GM13977 (cell line): ENCODE measurements around the gene RTL1.

Source experiments
- DNase-seq: peaks from one replicate; pipeline ENCODE4 v3.0.0; 2012; ENCODE audit warnings: low spot score
- CTCF ChIP-seq: IDR thresholded peaks from 2 replicates; pipeline ENCODE4 v1.5.1; 2012; ENCODE audit warnings: mild to moderate bottlenecking, control low read depth; ENCODE audit not compliant: insufficient read depth; ENCODE audit errors: extremely low read depth, missing control alignments
- in situ Hi-C: fragments of 300-500 bp; cut with MboI; formaldehyde crosslinking; loops from one replicate; pipeline ENCODE4 v1.12.0; 2022; ENCODE audit warnings: low sequenced_read_pairs, low pct_unique_long_range_greater_than_20kb, mixed read lengths, inconsistent platforms; ENCODE audit not compliant: unreplicated experiment

RTL1 gene

GRCh38 chr14:100872259-100873095 is 31.0 kb downstream of the RTL1 start:
- TF ChIP-seq CTCF: no peak
- in situ Hi-C loops: loop anchor here (25.0 kb wide), 1 partner anchor 765 kb away; no protein-coding TSS in a partner anchor
- no peak for DNase-seq

- in situ Hi-C loops: loop anchor here (25.0 kb wide), 1 partner anchor 766 kb away; no protein-coding TSS in a partner anchor
- no peak for DNase-seq
Measured at GRCh38 chr14:100871234-100872186, 32.0 kb downstream of the RTL1 start.

GRCh38 chr14:100868621-100869370 is 34.7 kb downstream of the RTL1 start:
- TF ChIP-seq CTCF: no peak
- DNase-seq: no peak
- in situ Hi-C loops: loop anchor here (25.0 kb wide), 1 partner anchor 769 kb away; no protein-coding TSS in a partner anchor

More at GRCh38 chr14:100871234-100872186, 32.0 kb downstream of the RTL1 start:
- TF ChIP-seq CTCF: no peak

GRCh38 chr14:100867631-100868315 is 35.7 kb downstream of the RTL1 start:
- in situ Hi-C loops: loop anchor here (25.0 kb wide), 1 partner anchor 770 kb away; no protein-coding TSS in a partner anchor
- TF ChIP-seq CTCF: no peak
- no peak for DNase-seq

GRCh38 chr14:100866666-100867630 is 36.6 kb downstream of the RTL1 start:
- no peak for DNase-seq
- TF ChIP-seq CTCF: no peak
- in situ Hi-C loops: loop anchor here (25.0 kb wide), 1 partner anchor 770 kb away; no protein-coding TSS in a partner anchor
